Stimulated activated CD4-positive, alpha-beta T cell treated with anti-CD3 and anti-CD28 coated beads, Interleukin-4, amount 100 ng/mL, for 4 hours (primary cell): ENCODE measurements around the gene B9D2.
"Not testable (repeated sequence)": the region's sequence is repeated elsewhere in the genome, so short reads cannot be mapped to it uniquely, and the experiment has no call there.

Source experiments
- DNase-seq, 2 experiments: peaks; one replicate each; pipeline ENCODE4 v3.0.0-alpha.2; 2020

B9D2 gene

DNA sequence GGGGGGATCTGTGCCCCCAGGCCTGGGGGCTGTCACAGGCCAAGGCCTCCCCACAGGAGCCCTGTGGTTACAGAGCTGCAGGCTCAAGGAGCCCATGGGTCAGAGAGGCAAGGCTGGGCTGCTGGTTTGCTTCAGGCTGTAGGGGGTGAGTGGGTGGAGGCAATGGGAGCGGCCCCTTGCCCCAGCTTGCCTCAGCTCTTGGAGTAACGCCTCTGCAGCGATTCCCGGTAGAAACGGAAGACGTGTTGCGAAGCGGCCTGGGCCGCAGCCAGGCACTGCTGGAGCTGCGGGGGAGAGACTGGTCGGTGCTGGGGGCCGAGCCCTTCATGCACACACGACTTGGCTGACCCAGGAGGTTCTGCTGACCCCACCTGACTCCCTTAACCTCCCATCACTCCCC lies 22.5 kb upstream of the B9D2 start:
- no peak for DNase-seq

DNA sequence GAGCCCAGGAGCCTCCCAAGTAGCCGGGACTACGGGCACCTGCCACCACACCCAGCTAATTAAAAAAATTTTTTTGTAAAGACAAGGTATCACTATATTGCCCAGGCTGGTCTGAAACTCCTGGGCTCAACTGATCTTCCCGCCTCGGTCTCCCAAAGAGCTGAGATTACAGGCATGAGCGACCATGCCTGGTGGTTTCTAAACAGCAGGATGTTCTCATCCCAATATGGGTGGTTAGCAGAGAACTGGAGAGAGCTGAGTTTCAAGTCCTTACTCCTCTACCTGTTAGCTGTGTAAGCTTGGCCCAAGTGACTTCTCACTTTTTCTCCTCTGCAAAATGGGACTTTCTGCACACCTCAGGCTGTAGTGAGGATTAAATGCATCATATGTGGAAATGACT lies 20.4 kb upstream of the B9D2 start:
- no peak for DNase-seq

DNA sequence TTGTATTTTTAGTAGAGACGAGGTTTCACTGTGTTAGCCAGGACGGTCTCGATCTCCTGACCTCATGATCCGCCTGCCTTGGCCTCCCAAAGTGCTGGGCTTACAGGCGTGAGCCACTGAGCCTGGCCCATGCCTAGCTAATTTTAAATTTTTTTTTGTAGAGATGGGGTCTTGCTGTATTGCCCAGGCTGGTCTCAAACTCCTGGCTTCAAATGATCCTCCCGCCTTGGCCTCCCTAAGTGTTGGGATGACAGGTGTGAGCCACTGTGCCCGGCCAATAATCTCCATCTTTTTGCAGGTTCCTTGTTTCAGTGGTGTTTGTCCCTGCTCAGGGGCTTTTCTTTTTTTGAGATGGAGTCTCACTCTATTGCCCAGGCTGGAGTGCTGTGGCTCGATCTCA lies 17.6 kb upstream of the B9D2 start:
- DNase-seq: not testable (repeated sequence)

DNA sequence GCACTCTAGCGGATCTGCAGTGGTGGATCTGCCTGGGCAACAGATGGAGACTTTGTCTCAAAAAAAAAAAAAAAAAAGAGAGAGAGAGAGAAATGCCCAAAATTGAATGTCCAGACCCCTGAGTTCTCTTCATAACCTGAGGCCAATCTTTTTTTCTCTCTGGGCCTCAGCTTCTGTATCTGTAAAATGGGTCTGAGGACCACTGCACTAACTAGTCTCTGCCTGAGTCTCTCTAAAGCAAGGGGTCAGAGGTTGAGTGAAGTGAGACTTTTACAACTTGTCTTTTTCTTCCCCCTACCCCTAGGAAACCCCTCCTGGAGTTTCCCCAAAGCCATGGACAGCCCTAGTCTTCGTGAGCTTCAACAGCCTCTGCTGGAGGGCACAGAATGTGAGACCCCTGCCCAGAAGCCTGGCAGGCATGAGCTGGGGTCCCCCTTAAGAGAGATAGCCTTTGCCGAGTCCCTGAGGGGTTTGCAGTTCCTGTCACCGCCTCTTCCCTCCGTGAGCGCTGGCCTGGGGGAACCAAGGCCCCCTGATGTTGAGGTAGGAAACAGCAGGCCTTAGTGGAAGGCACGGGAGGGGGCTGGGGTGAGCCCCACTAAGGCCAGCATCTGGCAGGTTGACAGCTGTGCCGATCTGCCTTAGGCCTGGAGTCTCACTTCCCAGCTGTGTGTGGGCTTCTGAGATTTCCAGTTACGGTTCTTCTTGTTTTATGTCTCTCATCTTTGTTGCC lies 14.2 kb upstream of the B9D2 start:
- DNase-seq: no peak

DNA sequence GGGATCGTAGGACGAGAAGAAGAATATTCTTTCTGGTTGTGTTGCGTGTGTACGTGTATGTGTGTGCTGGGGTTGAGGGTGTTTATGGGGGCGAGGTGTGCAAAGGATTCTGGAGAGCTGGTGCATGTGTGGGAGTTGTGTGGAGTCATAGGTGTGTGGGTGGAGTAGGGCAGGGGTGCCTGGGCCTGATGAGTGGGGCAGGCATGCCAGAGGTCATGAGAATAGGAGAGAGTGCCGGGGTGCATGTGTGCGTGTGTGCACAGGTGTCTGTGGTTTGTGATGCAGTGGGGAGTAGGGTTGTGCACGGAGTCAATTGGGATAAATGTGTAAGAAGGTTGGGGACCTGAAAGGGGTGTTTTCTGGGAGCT lies 13.0 kb upstream of the B9D2 start:
- DNase-seq: peak in 1 of 2 experiments; percentile 81

DNA sequence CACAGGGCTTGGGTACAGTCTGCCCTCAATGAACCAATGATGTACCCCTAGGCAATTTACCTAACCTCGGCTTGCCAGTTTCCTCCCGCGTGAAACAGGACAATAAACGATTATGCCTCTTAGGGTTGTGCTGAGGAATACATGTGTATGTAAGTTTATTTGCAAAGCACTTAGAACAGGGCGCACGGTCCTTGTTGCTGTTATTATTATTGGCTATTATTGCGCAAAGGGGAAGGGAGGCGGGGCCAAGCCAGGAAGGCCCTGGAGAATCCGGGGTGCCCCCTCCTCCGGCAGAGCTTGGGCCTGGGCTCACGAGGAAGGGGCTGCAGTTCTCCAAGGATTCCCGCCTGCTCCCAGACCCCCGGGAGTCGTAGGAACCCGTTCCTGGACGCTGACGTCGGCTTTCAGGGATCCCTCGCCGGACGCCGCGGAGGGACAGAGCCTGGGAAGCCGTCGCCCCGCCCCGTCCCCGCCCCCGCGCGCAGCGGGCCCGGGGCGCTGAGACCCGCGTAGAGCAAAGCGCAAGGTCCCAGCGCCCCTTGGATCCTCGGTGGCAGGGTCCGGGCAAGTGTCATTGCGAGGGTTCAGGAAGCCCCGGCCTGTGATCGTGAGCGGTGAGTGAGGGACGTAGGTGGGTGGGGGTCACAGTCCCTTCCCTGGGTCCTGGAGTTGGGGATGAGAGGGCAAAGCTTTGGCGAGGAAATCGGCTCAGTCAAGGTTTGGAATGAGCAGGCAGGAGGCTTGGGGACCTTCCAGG lies 12.5 kb upstream of the B9D2 start, which contains the start of gene TMEM91:
Gene TMEM91, plus strand, starts transcription at position 293 of the 757 bp plus-strand sequence. CDS start 1,777 bp downstream, outside the sequence.
- peak in 1 of 2 experiments; percentile 29 for DNase-seq

DNA sequence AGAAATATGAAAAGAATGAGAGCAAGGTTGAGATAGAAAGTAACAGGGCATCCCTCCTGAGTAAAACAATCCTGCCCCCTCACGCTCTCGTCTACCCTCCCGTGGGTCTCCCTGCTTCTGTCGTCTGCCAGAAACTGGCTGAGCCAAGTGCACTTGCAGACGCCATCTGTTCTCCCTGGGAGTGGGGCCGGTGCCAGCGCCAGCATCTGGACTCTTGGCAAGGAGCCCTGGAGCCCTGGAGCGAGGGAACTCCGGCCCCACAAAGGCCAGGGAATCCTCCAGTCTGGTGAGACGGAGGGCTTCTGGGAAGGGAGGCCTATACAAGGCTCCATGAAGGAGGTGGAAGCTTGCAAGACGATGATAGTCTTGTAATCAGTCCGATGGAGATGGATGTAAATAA lies 10.0 kb upstream of the B9D2 start:
- no peak for DNase-seq

DNA sequence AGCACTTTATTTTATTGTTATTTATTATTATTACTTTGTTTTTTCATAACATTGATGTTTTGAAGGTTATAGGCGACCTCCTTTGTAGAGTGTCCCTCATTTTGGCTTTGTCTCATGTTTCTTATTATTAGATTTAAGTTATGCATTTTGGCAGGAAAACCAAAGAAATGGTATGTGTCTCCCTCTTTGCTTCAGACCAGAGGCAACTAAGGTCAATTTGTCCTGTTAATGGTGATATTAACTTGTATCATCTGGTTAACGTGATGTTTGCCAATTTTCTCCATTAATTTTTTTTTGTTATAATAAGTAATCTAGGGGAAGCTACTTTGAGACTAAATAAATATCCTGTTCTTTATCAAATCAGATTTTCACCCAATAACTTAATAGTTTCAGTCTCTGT lies 8.6 kb upstream of the B9D2 start:
- no peak for DNase-seq

DNA sequence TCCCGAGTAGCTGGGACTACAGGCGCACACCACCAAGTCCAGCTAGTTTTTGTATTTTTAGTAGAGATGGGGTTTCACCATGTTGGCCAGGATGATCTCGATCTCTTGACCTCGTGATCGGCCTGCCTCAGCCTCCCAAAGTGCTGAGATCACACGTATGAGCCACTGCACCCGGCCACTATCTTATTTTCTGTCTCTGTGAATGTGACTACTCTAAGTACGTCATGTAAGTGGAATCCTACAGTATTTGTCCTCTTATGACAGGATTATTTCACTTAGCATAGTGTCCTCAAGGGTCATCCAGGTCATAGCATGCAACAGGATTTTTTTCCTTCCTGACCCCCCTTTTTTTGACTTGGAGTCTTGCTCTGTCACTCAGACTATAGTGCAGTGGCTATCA lies 7.6 kb upstream of the B9D2 start:
- no peak for DNase-seq

DNA sequence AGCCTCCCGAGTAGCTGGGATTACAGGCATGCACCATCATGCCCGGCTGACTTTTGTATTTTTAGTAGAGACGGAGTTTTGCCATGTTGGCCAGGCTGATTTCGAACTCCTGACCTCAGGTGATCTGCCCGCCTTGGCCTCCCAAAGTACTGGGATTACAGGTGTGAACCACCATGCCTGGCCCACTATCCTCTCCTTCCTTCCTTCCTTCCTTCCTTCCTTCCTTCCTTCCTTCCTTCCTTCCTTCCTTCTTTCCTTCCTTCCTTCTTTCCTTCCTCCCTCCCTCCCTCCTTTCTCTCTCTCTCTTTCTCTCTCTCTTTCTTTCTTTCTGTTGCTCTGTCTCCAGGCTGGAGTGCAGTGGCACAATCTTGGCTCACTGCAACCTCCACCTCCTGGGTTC lies 7.2 kb upstream of the B9D2 start:
- DNase-seq: not testable (repeated sequence)

DNA sequence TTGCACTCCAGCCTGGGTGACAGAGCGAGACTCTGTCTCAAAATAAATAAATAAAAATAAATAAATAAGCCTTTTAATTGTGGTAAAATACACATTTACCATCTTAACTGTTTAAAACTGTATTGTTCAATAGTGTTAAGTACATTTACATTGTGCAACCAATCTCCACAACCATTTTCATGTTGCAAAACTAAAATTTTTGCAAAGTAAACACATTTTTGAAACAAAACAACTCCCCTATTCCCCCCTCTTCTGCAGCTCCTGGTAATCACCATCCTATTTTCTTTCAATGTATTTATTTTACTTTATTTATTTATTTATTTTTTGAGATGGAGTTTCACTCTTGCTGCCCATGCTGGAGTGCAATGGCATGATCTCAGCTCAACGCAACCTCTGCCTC lies 5.8 kb upstream of the B9D2 start:
- no peak for DNase-seq

DNA sequence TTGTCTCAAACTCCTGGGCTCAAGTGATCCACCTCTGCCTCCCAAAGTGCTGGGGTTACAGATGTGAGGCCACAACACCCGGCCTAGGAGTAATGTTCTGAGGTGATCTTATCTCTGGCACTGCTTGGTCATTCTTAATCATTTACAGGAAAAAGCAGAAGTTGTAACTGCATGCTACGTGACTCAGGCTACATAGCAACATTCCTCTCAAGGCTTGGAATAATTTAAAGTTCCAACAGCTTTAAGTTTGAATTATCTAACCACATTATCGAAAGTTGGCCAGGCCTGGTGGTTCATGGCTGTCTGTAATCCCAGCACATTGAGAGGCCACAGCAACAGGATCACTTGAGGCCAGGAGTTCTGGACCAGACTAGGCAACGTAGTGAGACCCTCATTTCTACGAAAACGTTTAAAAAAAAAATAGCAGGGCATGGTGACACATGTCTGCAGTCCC lies 3.9 kb upstream of the B9D2 start:
- DNase-seq: no peak

DNA sequence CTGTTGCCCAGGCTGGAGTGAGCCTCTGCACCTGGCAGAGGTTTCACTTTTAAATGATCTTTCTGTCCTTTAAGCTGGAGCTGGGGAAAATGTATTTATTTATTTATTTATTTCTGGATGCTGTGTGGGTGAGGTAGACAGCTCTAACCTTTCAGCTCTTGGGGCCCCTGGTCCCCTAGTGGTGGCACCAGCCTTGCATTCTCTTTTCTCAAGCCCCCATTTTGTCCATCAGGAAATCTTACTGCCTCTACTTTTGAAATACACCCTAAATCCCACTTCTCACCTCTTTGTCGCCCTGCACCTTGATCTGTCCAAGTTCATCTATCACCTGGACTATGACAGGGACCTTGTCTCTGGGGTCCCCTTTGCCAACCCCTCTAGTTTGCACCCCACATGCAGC lies 2.1 kb upstream of the B9D2 start:
- DNase-seq: no peak

DNA sequence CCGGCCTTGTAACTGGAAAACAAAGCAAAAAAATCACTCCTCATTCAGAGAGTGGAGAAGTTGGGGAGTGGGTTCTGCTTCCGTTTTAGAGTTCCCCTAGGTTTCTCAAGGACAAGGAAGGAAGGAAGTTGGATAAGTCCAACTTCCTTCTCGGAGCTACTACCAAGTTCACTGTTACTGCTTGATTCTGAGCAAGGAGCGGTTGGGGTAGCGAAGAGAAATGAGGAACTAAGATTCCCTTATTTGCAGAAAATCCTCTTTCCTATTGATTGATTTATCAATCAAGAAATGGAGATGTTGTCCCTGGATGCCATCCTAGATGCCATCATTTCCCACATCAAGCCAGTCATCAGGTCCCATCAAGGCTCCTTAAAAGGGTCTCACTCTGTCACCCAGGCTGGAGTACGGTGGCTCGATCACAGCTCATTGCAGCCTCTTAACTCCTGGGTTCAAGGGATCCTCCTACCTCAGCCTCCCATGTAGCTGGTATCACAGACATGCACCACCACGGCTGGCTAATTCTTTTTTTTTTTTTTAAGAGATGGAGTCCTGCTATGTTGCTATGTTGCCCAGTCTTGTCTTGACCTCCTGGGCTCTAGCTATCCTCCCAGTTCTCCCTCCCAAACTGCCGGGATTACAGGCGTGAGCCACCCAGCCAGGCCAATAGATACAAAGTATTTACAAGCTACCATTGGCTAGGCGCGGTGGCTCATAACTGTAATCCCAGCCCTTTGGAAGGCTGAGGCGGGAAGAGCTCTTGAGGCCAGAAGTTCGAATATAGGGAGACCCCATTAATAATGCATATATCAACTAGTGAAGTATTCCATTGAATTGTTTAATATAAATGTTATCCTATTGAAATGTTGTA lies 809 bp upstream of the B9D2 start:
- no peak for DNase-seq

DNA sequence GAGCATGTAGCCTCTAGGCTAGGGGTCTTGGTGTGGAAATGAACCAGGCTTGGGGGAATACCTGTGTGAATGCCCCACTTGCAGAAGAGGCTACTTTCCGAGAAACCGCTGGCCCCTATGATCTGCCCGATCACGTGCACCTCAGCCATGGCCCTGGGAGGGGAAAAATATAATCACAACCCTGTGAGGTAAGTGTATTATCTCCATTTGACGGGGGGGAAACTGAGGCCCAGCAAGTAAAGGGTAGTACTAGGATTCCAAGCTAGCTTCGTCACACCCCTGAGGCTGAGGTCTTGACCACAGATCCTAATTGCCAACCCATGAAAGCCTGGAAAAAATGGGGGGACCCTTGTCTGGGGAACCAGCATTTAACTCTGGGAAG lies 587 bp downstream of the B9D2 start:
- DNase-seq: no peak

DNA sequence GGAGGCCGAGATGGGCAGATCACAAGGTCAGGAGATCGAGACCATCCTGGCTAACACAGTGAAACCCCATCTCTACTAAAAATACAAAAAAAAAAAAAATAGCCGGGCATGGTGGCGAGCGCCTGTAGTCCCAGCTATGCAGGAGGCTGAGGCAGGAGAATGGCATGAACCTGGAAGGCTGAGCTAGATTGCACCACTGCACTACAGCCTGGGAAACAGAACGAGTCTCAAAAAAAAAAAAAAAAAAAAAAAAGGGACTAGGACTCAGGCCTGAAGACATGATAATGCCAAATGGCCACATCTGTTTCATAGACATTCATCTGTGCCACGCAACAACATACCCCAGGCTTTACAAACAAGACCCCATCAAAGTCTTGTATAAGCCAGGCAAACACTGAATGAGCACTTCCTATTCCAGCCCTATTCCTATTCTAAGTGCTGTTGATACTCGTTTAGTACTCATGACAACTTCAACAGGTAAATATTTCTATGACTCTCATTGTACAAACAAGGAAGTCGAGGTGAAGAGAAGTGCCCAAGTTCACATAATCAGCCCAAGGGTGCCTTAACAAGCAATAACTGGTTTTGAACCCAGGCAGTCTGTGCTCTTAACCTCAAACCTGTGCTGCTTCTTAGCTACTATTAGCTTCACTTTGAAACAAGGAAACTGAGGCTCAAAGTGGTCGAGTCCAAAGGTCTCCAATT lies 1.7 kb downstream of the B9D2 start:
- no peak for DNase-seq

DNA sequence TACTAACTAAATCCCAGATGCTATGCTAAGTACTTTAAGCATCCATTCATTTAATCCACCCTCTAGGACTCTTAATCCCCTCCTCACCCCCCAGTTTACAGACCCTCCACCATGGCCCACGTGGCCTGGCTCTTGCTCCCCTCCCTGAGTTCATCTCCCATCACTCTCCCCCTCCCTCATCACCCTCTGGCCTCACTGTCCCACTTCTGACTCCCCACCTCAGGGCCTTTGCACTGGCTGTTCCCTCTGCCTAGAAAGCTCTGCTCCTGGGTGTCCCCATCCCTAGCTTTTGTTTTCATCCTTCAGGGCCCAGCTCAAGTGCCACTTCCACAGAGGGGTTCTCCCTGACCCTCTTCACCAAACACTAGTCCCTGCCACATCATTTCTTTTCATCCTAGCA lies 4.2 kb downstream of the B9D2 start:
- no peak for DNase-seq

DNA sequence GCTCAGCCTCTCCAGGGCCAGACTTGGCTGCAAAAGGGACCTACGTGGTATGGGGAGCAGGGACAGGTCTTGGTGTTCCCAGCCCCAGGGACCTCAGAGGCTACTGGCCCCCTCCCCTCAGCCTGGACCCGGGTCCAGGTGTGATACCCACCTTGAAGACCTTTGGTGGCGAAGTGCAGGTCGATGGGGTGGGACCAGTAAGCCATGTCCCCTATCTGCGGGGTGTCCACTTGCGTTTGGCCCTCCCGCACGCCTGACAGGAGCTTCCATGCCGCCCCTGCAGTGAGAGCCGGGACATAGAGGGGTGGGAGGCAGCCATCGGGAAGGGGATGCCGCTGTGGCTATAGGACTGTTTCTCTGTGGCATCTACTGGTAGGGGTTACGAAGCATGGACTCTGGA lies 6.2 kb downstream of the B9D2 start:
- no peak for DNase-seq

DNA sequence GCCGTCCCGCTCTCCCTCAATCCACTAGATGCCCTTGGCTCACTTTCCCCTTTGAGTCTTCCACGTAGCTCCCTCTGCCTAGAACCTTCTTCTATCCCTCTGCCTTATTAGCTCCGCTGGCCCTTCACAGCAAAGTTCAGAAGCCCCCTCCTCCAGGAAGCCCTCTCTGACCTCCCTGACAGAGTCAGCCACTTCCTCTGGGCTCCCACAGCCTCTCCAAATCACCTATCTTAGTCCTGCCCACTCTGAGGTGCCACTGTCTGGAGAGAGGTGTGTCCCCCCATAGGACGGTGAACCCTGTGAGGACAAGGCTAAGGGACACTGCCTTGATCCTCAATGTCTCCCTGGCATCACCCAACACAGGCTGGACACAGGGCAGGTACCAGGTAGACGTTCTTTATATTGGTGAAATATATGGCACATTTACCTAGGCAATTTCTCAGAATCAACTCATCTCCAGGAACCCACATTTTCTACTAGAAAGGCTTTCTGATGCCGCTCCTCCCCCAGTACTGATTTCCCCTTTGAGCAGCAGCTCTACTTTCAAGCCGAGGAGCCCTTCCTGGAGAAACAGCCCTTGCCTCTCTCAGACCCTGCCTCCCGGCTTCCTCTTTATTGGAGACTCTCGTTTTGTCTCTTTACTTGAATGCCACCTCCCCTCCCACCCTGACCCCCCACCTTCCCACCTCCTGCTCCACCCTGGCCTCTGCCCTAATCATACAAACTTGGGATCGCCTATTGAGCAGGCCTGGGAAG lies 6.8 kb downstream of the B9D2 start:
- DNase-seq: peak in 1 of 2 experiments; percentile 59

DNA sequence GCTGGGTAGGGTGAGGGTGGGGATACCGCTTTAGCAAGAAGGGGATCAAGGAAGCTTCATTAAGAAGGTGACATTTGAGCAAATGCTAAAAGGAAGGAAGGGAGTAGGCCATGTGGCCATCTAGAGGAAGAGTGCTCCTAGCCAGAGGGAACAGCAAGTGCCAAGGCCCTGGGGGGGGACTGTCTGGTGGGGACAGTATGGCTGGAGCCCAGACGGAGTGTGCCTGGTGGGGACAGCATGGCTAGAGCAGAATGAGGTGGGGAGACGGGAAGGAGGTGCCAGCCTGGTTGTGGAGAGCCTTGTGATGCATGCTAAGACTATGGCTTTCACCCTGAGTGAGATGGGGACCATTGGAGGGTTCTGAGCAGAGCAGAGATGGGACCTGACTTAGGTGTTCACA lies 8.1 kb downstream of the B9D2 start:
- no peak for DNase-seq

DNA sequence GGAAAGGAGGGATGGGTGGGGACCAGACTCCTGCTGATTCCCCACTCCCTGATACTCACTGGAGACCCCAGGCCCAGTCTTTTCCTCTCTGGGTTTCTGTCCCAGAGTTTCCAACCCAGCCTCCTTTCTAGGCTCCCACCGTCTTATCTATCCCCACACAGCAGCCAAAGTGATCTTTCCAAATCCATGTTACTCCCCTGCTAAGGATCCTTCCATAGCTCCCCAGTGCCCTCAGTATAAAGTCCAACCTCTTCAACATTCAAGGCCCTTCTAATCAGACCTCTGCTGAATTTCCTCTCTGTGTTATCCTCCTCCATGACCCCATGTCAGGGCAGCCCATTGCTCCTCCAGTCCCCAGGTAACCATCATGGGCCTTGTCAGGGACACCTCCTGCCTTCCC lies 8.9 kb downstream of the B9D2 start:
- DNase-seq: no peak

DNA sequence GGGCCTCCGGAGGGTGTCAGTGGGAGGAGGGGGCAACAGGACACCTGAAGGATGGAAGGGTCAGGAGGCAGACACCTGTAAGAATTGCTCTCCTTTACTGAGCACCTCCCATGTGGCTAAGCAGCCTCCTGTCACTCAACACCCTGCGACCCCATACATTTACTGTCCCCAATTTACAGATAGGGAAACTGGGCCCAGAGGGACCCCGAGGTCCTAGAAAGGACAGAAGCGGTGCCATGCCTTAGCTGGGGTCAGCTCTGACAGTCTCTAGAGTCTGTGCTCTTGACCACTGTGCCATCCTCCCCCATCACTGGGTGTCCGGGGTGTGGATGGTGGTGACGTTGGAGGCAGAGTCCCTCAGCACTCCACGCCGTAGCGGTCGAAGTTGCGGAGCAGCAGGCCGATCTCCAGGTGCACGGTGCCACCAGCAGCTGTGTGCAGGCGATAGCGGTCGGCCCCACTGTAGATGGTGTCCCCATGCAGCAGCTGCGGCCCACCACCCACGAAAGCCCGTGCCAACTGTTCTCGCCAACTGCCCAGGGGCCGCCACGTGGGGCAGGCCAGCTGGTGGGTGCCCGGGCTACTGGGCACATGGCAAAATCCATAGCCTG lies 9.5 kb downstream of the B9D2 start:
- DNase-seq: no peak
